HG02973 (cell line): ENCODE results near the gene NATD1.
A peak's percentile ranks its signal among the peaks of the same experiment; 100 is the strongest.

Source experiments
- ATAC-seq: cut with Tn5 transposase; IDR thresholded peaks from one replicate; pipeline ENCODE4 v1.9.1; 2021; ENCODE audit warnings: moderate library complexity; ENCODE audit not compliant: unreplicated experiment

Gene NATD1

DNA sequence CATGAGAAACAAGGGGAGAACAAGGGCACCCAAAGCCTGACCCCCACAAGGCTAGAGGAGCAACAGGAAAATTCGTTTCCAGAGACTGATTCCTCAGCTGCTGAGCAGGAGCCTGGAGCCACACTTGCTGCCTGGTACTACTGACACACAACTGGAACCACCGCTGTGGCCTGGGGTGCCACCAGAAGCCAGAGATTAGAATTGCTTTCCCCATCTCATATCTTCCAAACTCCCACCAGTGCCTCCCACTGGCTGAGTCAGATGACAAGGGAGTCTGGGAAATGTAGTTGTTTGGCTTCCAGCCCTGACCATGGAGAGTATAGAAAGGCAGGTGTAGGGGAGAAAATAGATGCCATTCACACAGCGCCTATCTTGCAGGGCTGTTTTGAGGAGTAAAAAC, 35.1 kb downstream of the NATD1 start:
- no peak for ATAC-seq

- ATAC-seq, result no peak
These were observed 35.9 kb downstream of the NATD1 start for GRCh38 chr17:21217346-21217745.

DNA sequence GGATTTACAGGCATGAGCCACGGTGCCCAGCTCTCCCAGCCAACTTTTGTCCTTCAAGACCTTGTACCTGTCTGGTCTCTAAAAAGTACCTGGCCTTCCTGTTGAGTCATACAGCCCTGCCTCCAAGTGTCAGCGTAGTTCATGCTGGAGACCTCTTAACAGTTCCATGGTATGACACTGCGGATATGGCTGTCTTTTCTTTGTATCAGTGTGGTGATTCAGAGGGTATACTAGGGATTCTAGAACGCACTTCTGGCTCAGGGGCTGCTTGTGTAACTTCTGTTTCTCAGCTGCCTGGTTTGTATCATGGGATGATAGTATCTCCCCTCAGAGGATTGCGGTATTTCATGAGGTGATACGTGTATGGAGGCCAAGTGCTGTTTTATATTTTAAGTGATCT, 37.3 kb downstream of the NATD1 start:
- ATAC-seq, result no peak

GRCh38 chr17:21214777-21215541, 38.3 kb downstream of the NATD1 start:
- ATAC-seq, result peak; percentile 11

GRCh38 chr17:21214015-21214776, 39.0 kb downstream of the NATD1 start, which contains the start of gene TMEM11:
TSS of gene TMEM11 (minus strand) at chr17:21214161. CDS start at chr17:21214152, 9 bp downstream.
- ATAC-seq, result peak; percentile 84

DNA sequence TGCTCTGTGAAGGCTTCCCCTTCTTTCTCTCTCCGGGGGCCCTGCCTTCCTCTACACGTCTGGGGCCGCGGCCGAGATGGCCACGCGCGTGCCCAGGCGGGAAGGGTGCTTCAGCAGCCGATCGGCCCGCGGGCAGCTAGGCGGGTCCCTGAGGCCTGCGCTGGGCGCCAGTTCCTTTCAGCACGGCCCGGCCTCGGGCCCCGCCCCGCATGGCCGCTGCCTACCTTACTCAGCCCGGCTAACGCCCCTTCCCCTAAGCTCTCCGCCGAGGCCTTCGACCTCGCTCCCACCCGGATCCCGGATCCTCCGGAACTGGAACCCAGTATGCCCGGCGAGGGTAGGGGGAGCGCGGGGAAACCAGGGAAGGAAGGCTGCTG, 39.6 kb downstream of the NATD1 start:
- peak; percentile 13 for ATAC-seq

DNA sequence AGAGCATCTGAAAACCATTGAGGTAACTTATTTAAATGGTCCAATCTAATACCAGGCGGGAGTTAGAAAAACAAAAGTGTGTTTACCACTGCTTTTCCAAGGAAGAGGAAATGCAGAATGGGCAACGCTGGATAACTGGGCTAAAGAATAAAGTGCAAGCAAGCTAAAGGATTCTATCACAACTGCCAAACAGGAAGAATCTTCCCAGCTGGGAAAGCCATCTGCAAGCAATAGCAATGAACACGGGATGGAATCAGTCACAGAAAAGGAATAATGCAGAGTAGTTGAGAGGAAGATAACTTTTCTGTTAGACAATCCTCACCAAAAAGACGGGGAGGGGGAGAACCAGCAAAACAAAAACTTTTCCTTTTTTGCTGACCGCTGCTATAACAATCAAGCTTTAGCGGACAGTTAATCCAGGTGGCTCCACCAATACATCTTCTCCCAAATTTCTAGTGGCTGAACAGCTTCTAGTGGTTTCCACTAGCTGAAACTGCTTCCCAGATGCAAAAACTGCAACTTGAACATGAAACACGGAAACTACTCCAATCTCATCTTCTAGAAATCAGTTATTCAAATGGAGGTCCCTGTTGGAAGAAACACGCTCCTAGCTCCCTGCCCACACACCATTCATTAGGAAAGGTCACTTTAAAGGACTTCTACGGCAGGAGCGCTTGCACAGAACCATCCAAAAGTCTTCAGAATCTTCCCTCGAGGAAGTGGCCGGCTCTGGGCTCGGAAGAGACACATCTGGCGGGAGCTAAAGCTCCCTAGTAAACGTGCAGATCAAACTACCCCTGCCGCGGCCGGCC, 40.2 kb downstream of the NATD1 start:
- ATAC-seq, result no peak

- no peak for ATAC-seq
These were observed 41.3 kb downstream of the NATD1 start for GRCh38 chr17:21211825-21212479.

GRCh38 chr17:21210411-21211076, 42.7 kb downstream of the NATD1 start:
- no peak for ATAC-seq

DNA sequence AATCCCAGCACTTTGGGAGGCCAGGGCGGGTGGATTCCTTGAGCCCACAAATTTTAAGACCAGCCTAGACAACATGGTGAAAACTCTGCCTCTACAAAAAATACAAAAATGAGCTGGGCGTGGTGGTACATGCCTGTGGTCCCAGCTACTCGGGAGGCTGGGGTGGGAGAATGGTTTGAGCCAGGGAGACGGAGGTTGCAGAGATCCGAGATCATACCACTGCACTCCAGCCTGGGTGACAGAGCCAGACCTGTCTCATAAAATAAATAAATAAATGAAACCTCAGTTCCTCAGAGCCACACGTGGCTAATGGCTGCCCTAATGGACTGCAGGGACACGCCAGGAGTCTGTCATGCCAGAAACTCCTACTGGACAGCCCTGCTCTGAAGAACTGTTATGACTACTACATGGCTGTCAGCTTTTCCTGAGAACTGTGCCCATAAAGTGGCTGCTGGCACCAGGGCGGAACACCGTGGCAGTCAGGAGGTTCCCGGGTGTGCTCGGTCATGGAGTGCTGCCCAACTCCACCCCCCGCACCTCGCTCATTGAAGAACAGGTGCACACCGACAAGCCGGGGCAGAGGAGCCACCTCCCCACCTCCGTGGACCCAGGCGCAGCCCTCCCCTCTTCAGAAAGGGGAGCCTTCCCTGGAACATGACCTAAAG, 43.6 kb downstream of the NATD1 start:
- ATAC-seq, result no peak

- no peak for ATAC-seq
These were observed 44.9 kb downstream of the NATD1 start for GRCh38 chr17:21208352-21208751.

DNA sequence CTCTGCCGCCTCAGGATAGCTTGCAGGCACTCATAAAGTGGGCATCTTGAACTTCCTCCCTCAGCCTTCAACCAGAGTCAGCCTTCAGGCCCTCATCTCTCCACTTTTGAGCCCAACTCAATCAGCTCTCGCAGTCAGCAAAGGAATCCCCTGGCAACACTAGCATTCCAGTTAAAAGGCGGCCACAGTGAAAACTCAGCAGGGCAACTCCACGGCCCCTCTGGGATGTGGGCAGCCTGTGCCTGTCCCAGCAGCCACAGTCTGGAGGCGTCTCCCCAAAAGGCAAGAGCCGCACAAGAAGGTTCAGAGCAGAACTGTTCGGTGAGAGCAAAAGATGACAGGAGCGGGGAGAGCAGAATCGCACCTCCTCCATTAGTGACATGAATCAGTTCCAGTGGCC, 48.3 kb downstream of the NATD1 start:
- no peak for ATAC-seq

DNA sequence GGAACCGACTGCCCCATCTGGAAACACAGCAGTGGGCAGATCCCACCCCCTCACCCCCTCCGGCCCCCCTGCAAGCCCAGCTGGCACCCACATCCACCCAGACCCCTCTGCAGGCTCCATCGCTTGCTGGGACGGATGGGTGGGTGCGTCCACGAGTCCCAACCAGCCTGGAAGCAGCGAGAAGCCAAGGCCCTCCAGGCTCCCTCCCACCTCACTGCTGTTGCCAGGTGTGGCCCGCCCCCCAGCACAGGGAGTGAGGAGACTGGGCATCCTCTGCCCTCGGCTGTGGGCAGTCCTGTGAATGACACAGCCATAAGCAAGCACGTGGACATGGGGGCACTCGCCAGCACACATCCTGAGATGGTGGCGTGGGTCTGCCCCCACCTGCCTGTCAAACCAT, 50.7 kb downstream of the NATD1 start:
- ATAC-seq, result no peak

DNA sequence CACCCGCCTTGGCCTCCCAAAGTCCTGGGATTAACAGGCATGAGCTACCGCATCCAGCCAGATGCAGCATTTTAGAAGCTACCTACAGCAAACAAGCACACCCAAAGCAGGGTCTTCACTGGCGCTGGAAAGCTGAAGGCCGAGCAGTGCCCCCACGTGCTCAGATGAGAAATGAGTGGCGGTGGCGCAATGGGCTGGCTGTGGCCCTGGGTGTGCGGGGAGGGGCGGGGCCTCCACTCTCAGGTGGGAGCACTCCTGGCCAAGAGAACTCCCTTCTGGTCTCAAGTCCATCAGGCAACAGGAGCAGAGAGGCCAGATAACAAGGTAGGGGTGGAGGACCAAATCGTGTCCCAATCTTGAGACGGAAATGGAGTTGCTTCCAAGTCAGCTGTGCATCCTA, 51.3 kb downstream of the NATD1 start:
- ATAC-seq, result no peak

DNA sequence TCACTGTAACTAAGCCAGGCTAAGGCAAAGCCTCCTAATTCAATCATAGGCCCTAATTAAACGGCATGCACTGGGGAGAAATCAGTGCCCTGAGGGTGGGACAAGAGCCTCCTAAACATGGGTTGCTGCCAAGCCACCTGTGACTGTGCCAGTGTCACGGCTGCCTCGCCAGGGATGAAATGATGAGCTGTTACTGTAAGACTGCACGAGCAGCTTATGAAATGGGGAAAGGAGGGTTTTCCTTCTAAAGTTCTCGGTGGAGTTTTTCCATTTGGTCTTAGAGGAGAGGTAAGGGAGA, 52.0 kb downstream of the NATD1 start:
- ATAC-seq, result no peak

DNA sequence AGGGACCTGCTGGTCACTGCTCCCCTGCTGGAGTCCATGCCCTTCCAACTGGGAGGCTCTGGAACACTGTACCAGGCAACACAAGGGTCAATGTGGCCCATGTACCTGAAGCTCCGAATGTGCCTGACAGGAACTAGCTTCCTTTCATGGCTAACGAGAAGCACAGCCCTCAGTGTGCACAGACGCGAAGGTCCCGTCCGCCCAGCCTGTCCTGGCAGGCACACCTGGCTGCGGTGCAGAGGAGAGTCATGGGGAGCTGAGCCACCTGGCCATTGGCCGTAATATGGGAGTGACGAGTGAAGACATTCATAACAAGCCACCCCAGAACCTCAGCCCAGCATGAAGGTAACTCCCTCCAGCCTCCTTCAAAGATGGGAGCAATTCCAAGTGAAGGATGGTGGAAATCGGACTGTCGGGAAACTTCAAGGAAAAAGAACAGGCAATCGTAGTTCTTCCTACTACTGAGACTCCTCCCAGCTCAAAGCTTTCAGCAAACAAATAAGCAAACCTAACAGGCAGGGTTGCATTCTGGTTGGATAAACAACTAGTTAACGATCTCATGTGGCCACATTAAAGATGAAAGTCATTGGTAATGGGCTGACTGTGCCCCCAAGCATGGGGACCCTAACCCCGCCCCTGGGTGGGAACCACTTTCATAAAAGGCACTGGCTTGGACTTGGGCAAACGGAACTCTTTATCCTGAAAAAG, 52.5 kb downstream of the NATD1 start:
- ATAC-seq, result no peak

DNA sequence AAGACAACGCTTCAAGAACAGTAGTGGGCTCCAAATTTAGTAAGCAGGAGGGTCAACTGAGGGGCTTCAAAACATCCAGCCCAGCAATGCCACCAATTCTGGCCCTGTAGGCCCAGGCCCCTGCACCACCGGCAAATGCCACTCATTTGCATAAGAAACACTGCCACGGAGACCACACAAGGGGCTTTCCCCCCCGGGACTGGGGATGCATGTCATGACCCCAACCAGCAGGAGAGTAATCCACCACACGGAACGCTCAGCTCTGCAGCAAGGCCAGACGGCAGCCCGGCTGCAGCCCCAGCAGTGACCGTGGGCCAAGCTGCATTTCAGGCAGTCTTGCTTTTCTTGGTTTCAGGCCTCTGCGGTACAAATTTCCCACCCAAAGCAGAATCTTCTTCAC, 53.4 kb downstream of the NATD1 start:
- no peak for ATAC-seq

DNA sequence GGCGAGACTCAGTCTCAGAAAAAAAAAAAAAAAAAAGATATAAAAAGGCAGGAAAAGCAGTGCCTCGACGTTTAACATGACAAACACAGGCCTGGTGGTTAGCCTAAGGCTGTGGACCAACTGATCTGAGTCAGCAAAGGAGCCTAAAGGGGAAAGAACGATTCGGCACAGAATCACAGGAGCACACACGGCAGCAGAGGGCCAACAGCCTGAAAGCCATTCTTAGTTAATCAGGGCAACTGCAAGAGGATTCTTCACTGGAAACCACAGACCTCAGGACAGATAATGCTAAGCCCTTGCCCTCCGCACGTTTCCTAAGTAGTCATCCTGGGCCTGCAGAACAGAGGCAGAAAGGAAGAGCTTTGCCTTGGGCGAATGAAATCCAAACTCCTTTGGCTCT, 53.9 kb downstream of the NATD1 start:
- ATAC-seq, result no peak

GRCh38 chr17:21198411-21198810, 54.8 kb downstream of the NATD1 start:
- ATAC-seq, result no peak

- no peak for ATAC-seq
These were observed 57.1 kb downstream of the NATD1 start for GRCh38 chr17:21196126-21196525.
